ENCODE measurements around the gene CSMD2.

DNA sequence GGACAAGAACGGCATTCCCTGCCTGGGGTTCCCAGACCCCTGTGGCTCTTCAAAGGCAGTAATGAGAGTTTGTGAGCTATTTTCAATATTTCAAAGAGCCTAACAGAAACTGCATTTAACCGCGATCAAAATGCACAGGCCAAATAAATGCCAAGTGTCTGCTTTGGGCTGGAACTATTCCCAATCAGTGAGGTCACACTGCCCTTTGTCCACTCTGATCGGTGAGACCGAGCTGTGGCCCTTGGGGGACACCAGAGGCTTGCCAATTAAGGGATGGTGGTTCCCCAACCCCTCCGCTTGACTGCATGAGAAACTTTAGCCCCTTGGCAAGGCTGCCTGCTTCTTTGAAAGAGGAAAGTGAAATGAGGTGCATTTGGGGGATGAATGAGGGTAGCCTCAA, 20.3 kb downstream of the CSMD2 start:
- TF ChIP-seq POLR2AphosphoS5 (IDR thresholded peaks at IDR 0.05; ENCODE audit: low read depth, low read length) (no peak), SIN3A (IDR thresholded peaks at IDR 0.05; ENCODE audit: borderline replicate concordance, insufficient read depth, low read length) (no peak)
- TF ChIP-seq, protein P1, sequence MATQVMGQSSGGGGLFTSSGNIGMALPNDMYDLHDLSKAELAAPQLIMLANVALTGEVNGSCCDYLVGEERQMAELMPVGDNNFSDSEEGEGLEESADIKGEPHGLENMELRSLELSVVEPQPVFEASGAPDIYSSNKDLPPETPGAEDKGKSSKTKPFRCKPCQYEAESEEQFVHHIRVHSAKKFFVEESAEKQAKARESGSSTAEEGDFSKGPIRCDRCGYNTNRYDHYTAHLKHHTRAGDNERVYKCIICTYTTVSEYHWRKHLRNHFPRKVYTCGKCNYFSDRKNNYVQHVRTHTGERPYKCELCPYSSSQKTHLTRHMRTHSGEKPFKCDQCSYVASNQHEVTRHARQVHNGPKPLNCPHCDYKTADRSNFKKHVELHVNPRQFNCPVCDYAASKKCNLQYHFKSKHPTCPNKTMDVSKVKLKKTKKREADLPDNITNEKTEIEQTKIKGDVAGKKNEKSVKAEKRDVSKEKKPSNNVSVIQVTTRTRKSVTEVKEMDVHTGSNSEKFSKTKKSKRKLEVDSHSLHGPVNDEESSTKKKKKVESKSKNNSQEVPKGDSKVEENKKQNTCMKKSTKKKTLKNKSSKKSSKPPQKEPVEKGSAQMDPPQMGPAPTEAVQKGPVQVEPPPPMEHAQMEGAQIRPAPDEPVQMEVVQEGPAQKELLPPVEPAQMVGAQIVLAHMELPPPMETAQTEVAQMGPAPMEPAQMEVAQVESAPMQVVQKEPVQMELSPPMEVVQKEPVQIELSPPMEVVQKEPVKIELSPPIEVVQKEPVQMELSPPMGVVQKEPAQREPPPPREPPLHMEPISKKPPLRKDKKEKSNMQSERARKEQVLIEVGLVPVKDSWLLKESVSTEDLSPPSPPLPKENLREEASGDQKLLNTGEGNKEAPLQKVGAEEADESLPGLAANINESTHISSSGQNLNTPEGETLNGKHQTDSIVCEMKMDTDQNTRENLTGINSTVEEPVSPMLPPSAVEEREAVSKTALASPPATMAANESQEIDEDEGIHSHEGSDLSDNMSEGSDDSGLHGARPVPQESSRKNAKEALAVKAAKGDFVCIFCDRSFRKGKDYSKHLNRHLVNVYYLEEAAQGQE (IDR thresholded peaks at IDR 0.05; ENCODE audit: insufficient read depth in 1 of 2, low read depth in 2 of 2, low read length in 2 of 2), result no peak

Data from PFSK-1 (cell line).